ENCODE results near the gene BICD2.

BICD2 gene

GRCh38 chr9:92714787-92715487, 49.7 kb downstream of the BICD2 start:
- DNase-seq (ENCODE audit: low read depth) = no peak

- no peak for DNase-seq (ENCODE audit: low read depth)
Observed at GRCh38 chr9:92714016-92714415, 50.6 kb downstream of the BICD2 start.

- DNase-seq (ENCODE audit: low read depth) = no peak
Observed at GRCh38 chr9:92713528-92713927, 51.1 kb downstream of the BICD2 start.

GRCh38 chr9:92712767-92713166, 51.9 kb downstream of the BICD2 start:
- DNase-seq (ENCODE audit: low read depth) = no peak

GRCh38 chr9:92711844-92712243, 52.8 kb downstream of the BICD2 start:
- DNase-seq (ENCODE audit: low read depth) = no peak

GRCh38 chr9:92711146-92711545, 53.5 kb downstream of the BICD2 start:
- no peak for DNase-seq (ENCODE audit: low read depth)

GRCh38 chr9:92710368-92710767, 54.3 kb downstream of the BICD2 start:
- no peak for DNase-seq (ENCODE audit: low read depth)

GRCh38 chr9:92709954-92710353, 54.7 kb downstream of the BICD2 start:
- DNase-seq (ENCODE audit: low read depth) = no peak

GRCh38 chr9:92709240-92709639, 55.4 kb downstream of the BICD2 start:
- DNase-seq (ENCODE audit: low read depth) = no peak

GRCh38 chr9:92707530-92707929, 57.1 kb downstream of the BICD2 start:
- no peak for DNase-seq (ENCODE audit: low read depth)

- DNase-seq (ENCODE audit: low read depth) = no peak
Observed at GRCh38 chr9:92706218-92706940, 58.3 kb downstream of the BICD2 start.

- DNase-seq (ENCODE audit: low read depth) = no peak
Observed at GRCh38 chr9:92704528-92704927, 60.1 kb downstream of the BICD2 start.

GRCh38 chr9:92696619-92697018, 68.0 kb downstream of the BICD2 start:
- no peak for DNase-seq (ENCODE audit: low read depth)

- DNase-seq (ENCODE audit: low read depth) = no peak
Observed at GRCh38 chr9:92686954-92687353, 77.7 kb downstream of the BICD2 start.

- DNase-seq (ENCODE audit: low read depth) = no peak
Observed at GRCh38 chr9:92685022-92685421, 79.6 kb downstream of the BICD2 start.

GRCh38 chr9:92682269-92682668, 82.4 kb downstream of the BICD2 start:
- DNase-seq (ENCODE audit: low read depth) = no peak

GRCh38 chr9:92680166-92681119, 84.2 kb downstream of the BICD2 start:
- no peak for DNase-seq (ENCODE audit: low read depth)

- no peak for DNase-seq (ENCODE audit: low read depth)
Observed at GRCh38 chr9:92679413-92680165, 85.0 kb downstream of the BICD2 start.

- DNase-seq (ENCODE audit: low read depth) = no peak
Observed at GRCh38 chr9:92671323-92671722, 93.3 kb downstream of the BICD2 start.

GRCh38 chr9:92669890-92670708, 94.5 kb downstream of the BICD2 start, which contains the start of gene IPPK:
Gene IPPK, minus strand, starts transcription at chr9:92670131. Its CDS starts 143 bp downstream, at chr9:92669988.
- DNase-seq (ENCODE audit: low read depth) = peak; percentile 96

GRCh38 chr9:92669527-92669889, 95.1 kb downstream of the BICD2 start:
- DNase-seq (ENCODE audit: low read depth) = peak; percentile 13
